ENCODE data around the gene VTI1A.

Gene VTI1A

GRCh38 chr10:112680586-112680985 lies 233.6 kb downstream of the VTI1A start:
- DNase-seq (ENCODE audit: extremely low spot score): no peak
- TF ChIP-seq CTCF (IDR thresholded peaks at IDR 0.05; ENCODE audit: control extremely low read depth, extremely low read depth, low read depth, missing control alignments): no peak
- POLR2A ChIA-PET: no interaction called here
- CTCF ChIA-PET: interaction anchor here (1.5 kb wide), 1 partner anchor 10 kb away, joined by 5 read pairs; no protein-coding TSS in a partner anchor

- ChIA-PET POLR2A (no interaction called here), CTCF (no interaction called here)
- no peak for DNase-seq (ENCODE audit: extremely low spot score)
- no peak for TF ChIP-seq CTCF (IDR thresholded peaks at IDR 0.05; ENCODE audit: control extremely low read depth, extremely low read depth, low read depth, missing control alignments)
Measured at GRCh38 chr10:112687647-112688046, 240.6 kb downstream of the VTI1A start.

- POLR2A ChIA-PET: no interaction called here
- CTCF ChIA-PET: interaction anchor here (1.5 kb wide), 1 partner anchor 9 kb away, joined by 8 read pairs; no protein-coding TSS in a partner anchor
- no peak for DNase-seq (ENCODE audit: extremely low spot score)
- no peak for TF ChIP-seq CTCF (IDR thresholded peaks at IDR 0.05; ENCODE audit: control extremely low read depth, extremely low read depth, low read depth, missing control alignments)
Measured at GRCh38 chr10:112689327-112690072, 242.5 kb downstream of the VTI1A start.

- CTCF ChIA-PET: interaction anchor here (1.2 to 1.5 kb wide), 2 partner anchors 13 to 32 kb away, joined by 3 read pairs; no protein-coding TSS in a partner anchor
- DNase-seq (ENCODE audit: extremely low spot score): no peak
- POLR2A ChIA-PET: no interaction called here
- TF ChIP-seq CTCF (IDR thresholded peaks at IDR 0.05; ENCODE audit: control extremely low read depth, extremely low read depth, low read depth, missing control alignments): no peak
Measured at GRCh38 chr10:112695539-112695938, 248.5 kb downstream of the VTI1A start.

- POLR2A ChIA-PET: no interaction called here
Measured at GRCh38 chr10:112696592-112696991, 249.6 kb downstream of the VTI1A start.

More at GRCh38 chr10:112696592-112696991, 249.6 kb downstream of the VTI1A start:
- no peak for DNase-seq (ENCODE audit: extremely low spot score)
- no peak for TF ChIP-seq CTCF (IDR thresholded peaks at IDR 0.05; ENCODE audit: control extremely low read depth, extremely low read depth, low read depth, missing control alignments)
- CTCF ChIA-PET: interaction anchor here (1.1 to 1.2 kb wide), 3 partner anchors 11 to 108 kb away, joined by 3 read pairs; no protein-coding TSS in a partner anchor
